GM19043 (cell line): ENCODE data around the gene ZNF19.

Experiments
- ATAC-seq: cut with Tn5 transposase; IDR thresholded peaks from one replicate; pipeline ENCODE4 v1.9.1; 2021; ENCODE audit warnings: low read depth; ENCODE audit not compliant: unreplicated experiment

Gene ZNF19

GRCh38 chr16:71491054-71491453 lies 1.9 kb upstream of the ZNF19 start:
- ATAC-seq = no peak

- ATAC-seq = no peak
These were observed 1.2 kb upstream of the ZNF19 start for GRCh38 chr16:71490361-71490760.

GRCh38 chr16:71484006-71484893 lies 4.9 kb downstream of the ZNF19 start:
- peak; percentile 87 for ATAC-seq

- no peak for ATAC-seq
These were observed 6.6 kb downstream of the ZNF19 start for GRCh38 chr16:71482569-71482968.

GRCh38 chr16:71480956-71481355 lies 8.2 kb downstream of the ZNF19 start:
- no peak for ATAC-seq

GRCh38 chr16:71479420-71479819 lies 9.7 kb downstream of the ZNF19 start:
- no peak for ATAC-seq

- ATAC-seq = no peak
These were observed 12.5 kb downstream of the ZNF19 start for GRCh38 chr16:71476457-71477124.

- no peak for ATAC-seq
These were observed 14.3 kb downstream of the ZNF19 start for GRCh38 chr16:71474864-71475263.

- ATAC-seq = no peak
These were observed 15.2 kb downstream of the ZNF19 start for GRCh38 chr16:71473891-71474290.

- no peak for ATAC-seq
These were observed 16.2 kb downstream of the ZNF19 start for GRCh38 chr16:71472931-71473330.

- no peak for ATAC-seq
These were observed 17.1 kb downstream of the ZNF19 start for GRCh38 chr16:71472051-71472450.

- no peak for ATAC-seq
These were observed 21.3 kb downstream of the ZNF19 start for GRCh38 chr16:71467810-71468209.

- ATAC-seq = no peak
These were observed 24.9 kb downstream of the ZNF19 start for GRCh38 chr16:71464231-71464630.

- ATAC-seq = peak; percentile 96
These were observed 27.2 kb downstream of the ZNF19 start, which contains the start of gene ZNF23 for GRCh38 chr16:71461686-71462648. Gene ZNF23 (minus strand): TSS chr16:71462247. CDS start chr16:71456796, 5,451 bp downstream.

- no peak for ATAC-seq
These were observed 28.2 kb downstream of the ZNF19 start for GRCh38 chr16:71460941-71461340.

GRCh38 chr16:71460236-71460635 lies 28.9 kb downstream of the ZNF19 start:
- ATAC-seq = no peak

- ATAC-seq = no peak
These were observed 29.6 kb downstream of the ZNF19 start for GRCh38 chr16:71459510-71459909.

GRCh38 chr16:71456801-71457200 lies 32.3 kb downstream of the ZNF19 start:
- ATAC-seq = no peak

- no peak for ATAC-seq
These were observed 36.1 kb downstream of the ZNF19 start for GRCh38 chr16:71453036-71453435.

GRCh38 chr16:71449020-71449419 lies 40.1 kb downstream of the ZNF19 start:
- no peak for ATAC-seq
